HUDEP-2 (cell line): ENCODE data around the gene FBXO34.

ENCODE experiments used
- DNase-seq, 76 experiments: peaks; one replicate each; lab custom pipeline; 2025; ENCODE audit not compliant: unreplicated experiment in 76 of 76; lab: John Stamatoyannopoulos, UW

FBXO34 gene

GRCh38 chr14:55373784-55374705, 102.8 kb downstream of the FBXO34 start:
- DNase-seq: peak in 7 of 76 experiments; percentile 6 to 38 (median 16)

DNA sequence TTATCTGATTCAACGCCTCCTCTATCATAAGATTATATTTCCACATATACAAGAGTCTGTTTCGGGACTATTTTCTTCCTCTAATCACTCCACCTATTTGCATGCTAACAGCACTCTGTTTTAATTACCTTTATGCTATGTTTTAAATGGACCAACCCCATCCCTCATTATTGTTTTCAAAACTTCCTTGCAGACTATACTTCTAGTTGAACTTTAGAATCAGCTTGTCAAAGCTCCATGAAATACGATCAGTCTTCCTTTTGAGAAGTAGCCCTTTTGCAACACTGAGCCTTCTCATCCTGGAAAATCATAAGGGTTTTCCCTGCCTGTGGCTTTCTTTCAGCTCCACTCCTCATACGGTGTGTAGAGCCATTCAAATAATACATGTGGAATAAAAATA, 103.5 kb downstream of the FBXO34 start:
- DNase-seq: no peak

- DNase-seq: no peak
Measured at GRCh38 chr14:55377236-55377635, 106.0 kb downstream of the FBXO34 start.

GRCh38 chr14:55381040-55381439, 109.8 kb downstream of the FBXO34 start:
- no peak for DNase-seq

GRCh38 chr14:55381561-55381960, 110.3 kb downstream of the FBXO34 start:
- DNase-seq: no peak

DNA sequence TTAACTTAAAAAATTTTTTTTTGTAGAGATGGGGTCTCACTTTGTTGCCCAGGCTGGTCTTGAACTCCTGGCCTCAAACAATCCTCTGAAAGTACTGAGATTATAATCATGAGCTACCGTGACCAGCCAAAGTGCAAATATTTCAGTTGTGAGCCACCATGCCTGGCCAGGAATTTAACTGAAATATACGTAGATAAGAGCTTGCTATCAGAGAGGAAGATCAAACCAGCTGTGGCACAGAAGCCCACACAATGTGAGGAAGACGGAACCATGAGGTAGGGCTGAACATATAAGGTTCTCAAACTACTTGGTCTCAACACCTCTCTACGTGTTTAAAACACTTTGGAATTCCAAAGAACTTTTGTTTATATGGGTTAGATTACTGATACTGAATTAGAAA, 111.3 kb downstream of the FBXO34 start:
- DNase-seq: peak in 37 of 76 experiments; percentile 9 to 64 (median 26)

DNA sequence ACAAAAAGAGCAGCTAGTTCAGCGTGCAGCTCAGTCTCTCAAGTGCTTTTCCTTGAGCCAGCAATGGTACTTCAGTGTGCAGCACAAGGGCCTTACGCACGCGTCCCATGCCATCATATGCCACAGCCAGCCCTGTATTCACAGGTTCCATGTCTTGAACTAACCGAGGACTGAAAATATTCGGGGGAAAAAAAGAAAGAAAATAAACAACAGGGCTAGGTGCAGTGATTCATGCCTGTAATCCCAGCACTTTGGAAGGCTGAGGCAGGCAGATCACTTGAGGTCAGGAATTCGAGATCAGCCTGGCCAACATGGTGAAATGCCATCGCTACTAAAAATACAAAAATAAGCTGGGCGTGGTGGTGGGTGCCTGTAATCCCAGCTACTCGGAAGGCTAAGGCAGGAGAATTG, 111.8 kb downstream of the FBXO34 start:
- peak in 1 of 76 experiments; percentile 4 for DNase-seq

DNA sequence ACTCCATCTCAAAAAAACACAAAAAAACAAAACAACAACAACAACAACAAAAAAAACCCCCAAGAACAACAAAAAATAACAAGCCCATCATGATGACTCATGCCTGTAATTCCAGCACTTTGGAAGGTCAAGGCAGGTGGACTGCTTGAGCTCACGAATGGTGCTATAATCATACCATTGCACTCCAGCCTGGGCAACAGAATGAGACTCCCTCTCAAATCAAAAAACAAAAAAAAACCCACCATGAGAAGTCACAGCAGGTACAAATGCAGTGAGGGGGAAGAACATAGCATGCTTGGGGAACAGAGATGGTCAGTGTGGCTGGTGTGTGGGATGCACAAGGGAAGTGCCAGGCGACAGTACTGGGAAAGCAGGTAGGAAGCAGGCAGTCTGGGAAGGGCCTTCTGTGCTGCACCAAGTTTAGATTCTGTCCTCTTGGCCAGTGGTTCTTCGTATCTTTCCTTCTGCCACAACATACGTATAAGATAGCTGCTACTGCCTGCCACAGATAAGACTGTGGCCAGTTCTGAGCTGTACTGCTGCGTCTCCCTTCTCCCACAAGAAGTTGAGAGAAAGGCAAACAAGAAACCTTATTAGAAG, 112.4 kb downstream of the FBXO34 start:
- DNase-seq: peak in 75 of 76 experiments; percentile 6 to 90 (median 64)

DNA sequence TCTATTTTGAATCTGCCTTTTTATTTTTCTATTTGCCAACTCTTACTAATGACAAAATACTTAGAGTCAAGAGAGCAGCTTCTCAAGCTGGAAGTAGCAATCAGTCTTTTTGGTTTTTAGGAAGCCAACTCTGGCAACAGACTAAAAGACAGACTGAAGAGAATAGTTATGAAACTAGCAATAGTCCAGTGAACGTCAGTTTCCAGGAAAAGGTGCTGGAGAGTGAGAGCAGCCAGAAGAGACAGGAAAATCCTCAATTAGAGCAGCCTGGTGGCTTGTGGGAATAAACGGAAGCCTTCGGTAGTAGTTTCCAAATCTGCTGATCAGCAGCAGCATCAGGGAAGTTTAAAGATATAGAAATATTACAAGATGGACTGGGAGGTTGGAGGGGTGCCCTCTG, 113.3 kb downstream of the FBXO34 start:
- DNase-seq: no peak

DNA sequence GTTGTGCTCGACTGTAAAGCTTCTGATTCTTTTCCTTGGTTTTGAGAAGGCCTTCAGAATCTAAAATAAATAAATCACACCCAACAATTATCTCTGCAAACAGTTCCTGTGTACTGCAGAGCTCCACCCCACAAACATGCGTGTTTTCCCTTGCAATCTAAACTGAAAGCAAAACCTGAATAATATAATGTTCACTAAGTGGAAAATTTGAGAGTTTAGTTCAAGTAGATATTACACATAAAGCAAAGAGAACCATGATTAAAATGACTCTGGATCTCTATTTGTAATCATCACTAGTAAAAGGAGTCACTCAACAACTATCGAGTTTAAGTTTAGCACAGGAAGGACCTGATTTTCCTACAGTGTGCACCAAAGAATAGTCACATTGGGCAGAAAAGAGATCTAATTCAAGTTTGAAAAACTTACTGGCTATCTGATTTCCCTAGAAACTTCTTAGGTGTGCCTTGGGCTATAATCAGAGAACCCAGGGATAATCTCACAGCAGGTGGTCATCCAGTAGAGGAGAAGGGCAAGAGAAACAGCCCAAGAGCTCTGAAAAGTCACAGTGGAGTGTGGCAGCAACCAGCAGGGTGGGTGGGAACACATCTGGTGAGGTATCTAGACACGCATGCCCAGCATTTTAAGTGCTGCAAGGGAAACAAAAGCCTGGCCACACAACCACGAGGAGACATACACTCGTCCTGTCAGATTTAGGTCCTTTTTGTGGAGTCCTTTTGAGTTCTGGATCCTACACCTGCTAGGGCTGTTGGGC, 115.0 kb downstream of the FBXO34 start:
- DNase-seq: peak in 3 of 76 experiments; percentile 4 to 25 (median 23)

- no peak for DNase-seq
Measured at GRCh38 chr14:55387121-55387520, 115.9 kb downstream of the FBXO34 start.

GRCh38 chr14:55388160-55388559, 116.9 kb downstream of the FBXO34 start:
- peak in 33 of 76 experiments; percentile 11 to 71 (median 39) for DNase-seq

DNA sequence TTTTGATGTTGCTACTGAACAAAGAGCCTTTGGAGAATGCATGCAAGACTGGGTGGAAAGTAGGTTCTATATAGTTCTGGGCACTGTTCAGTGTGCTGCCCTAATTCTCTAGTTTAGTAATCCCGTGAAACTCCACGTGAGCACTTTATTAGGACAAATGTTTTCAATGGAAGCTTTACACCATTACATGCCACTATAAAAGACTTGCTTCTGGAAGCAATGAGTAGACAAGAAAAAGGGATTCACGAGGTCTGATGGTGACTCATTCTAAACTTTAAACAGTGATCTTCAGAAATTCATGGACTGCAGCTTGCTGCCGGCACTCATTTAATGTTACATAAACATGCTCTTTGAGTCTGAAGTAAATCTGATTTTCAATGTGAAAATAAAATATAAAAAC, 118.1 kb downstream of the FBXO34 start:
- no peak for DNase-seq

DNA sequence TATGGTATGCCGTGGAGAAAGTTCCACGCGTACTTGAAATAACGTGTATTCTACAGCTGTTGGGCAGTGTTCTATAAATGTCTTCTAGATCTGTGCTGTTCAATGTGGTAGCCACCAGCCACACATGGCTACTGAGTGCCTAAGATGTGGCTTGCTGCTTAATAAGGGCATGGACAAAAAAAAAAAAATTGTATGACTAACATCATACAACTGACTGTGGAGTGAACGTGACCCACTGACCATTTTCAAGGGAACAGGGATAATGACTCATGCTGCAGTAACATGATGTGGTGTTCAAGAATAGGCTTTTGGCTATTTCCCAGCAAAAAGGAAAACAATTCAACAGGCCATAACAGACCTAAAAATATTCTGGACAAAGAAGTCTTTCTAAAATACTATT, 127.5 kb downstream of the FBXO34 start:
- peak in 18 of 76 experiments; percentile 8 to 50 (median 21) for DNase-seq

- DNase-seq: no peak
Measured at GRCh38 chr14:55399183-55399582, 128.0 kb downstream of the FBXO34 start.

GRCh38 chr14:55399852-55400251, 128.6 kb downstream of the FBXO34 start:
- DNase-seq: peak in 15 of 76 experiments; percentile 6 to 56 (median 21)

GRCh38 chr14:55401751-55402150, 130.5 kb downstream of the FBXO34 start:
- DNase-seq: no peak
